Muscle of leg (tissue), 11 donors: Measurements from ENCODE around the gene PHF19. TPM values are rescaled to one million over a fixed set of nuclear protein-coding genes. Genes with fewer than 3 reads are reported as not detected.
A peak's percentile ranks its signal among the peaks of the same experiment; 100 is the strongest.

Source experiments
- DNase-seq: peaks from one replicate; pipeline ENCODE4 v3.0.0; 2013
- H3K27ac ChIP-seq: one replicate; pipeline ENCODE4 v1.5.1; 2013; ENCODE audit warnings: mild to moderate bottlenecking, low read length, control low read depth
- H3K27me3 ChIP-seq: one replicate; pipeline ENCODE4 v1.6.1; 2013; ENCODE audit warnings: low read length; ENCODE audit not compliant: control insufficient read depth, insufficient read depth
- H3K36me3 ChIP-seq: one replicate; pipeline ENCODE4 v1.6.1; 2013; ENCODE audit warnings: low read length; ENCODE audit not compliant: control insufficient read depth, insufficient read depth
- H3K4me1 ChIP-seq: one replicate; pipeline ENCODE4 v1.6.1; 2013; ENCODE audit warnings: low read length; ENCODE audit not compliant: control insufficient read depth, insufficient read depth
- H3K4me3 ChIP-seq: one replicate; pipeline ENCODE4 v1.5.1; 2013; ENCODE audit warnings: low read length, control low read depth
- H3K9me3 ChIP-seq: replicated peaks from 2 replicates; pipeline ENCODE4 v1.6.1; 2013; ENCODE audit warnings: low read depth, low read length; ENCODE audit not compliant: control insufficient read depth
- WGBS: methylation state at CpG from one replicate; pipeline ENCODE4 v1.1.5; 2013; ENCODE audit warnings: missing lambda C conversion rate; ENCODE audit not compliant: insufficient coverage; 5-methylcytosine and 5-hydroxymethylcytosine counted together
- polyA plus RNA-seq, 8 donors: library from polyadenylated mRNA; unstranded; fragments of 120-200 nt; gene quantifications; one replicate each; pipeline versions ENCODE4 v1.2.1 to v1.2.3, GENCODE V29; 2013; ENCODE audit warnings: inconsistent platforms in 1 of 8, low replicate concordance in 1 of 8; ENCODE audit not compliant: insufficient read length in 8 of 8, insufficient read depth in 1 of 8
- total RNA-seq: library from RNA; stranded (reverse); fragments of 120-200 nt; gene quantifications from one replicate; pipeline ENCODE4 v1.2.4, GENCODE V29; 2013

The PHF19 gene
- total and polyA plus RNA-seq, 9 donors = 31.5 to 41.0 (median 38.3) TPM

GRCh38 chr9:120820095-120820494 lies 56.9 kb downstream of the PHF19 start:
- WGBS = 100% methylated on average over 2 of the region's 4 CpGs
- Histone ChIP-seq H3K9me3 (no peaks in the 10 kb centered on the region), H3K4me3 (no peak overlapping the region), H3K27ac (no peak overlapping the region), H3K27me3 (no peaks in the 10 kb centered on the region), H3K4me1 (no peaks in the 10 kb centered on the region), H3K36me3 (peaks cover 37% of the 10 kb centered on the region)
- no peak for DNase-seq

DNA sequence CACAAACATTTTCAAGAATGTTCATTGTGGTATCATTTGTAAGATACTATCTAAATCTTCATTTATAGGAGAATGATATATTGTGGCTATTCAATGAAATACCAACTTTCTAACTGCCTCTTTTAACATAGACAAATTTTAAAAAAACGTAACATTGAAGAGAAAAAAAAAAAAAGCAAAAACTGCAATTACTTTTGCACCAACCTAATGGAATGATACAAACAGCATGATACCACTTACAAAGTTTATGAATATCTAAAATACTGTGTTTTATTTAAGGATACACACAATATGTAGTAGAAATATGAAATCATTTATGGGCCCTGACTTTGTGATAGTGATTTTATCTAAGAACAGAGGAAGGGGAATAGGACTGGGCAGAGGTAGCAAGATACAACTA lies 58.4 kb downstream of the PHF19 start:
- Histone ChIP-seq H3K36me3 (peaks cover 27% of the 10 kb centered on the region), H3K27me3 (no peaks in the 10 kb centered on the region), H3K4me3 (no peak overlapping the region), H3K27ac (no peak overlapping the region), H3K9me3 (no peaks in the 10 kb centered on the region), H3K4me1 (no peaks in the 10 kb centered on the region)
- no peak for DNase-seq
- no CpG with 5 or more reads among the region's 1 CpG for WGBS

DNA sequence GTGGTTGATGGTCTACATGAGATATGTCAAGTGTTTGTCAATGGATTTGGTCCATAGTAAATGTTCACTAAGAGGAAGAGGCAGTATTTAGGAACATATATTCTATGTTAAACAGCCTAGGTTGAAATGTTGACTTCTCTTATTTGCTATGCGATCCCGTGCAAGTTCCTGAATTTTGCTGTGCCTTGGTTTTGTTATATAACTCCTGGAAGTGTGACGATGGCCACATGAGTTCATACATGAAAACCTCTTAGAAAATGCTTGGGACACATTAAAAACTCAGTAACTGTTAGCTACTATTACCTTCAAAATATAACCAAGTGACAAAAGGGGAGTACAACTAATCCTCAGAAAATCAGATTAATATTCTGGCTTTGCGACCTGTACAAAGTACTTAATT lies 61.9 kb downstream of the PHF19 start:
- no peaks in the 10 kb centered on the region for H3K27me3 ChIP-seq
- H3K4me1 ChIP-seq = no peaks in the 10 kb centered on the region
- no peak overlapping the region for H3K4me3 ChIP-seq
- H3K36me3 ChIP-seq = peaks cover 14% of the 10 kb centered on the region
- DNase-seq = peak; percentile 10
- H3K27ac ChIP-seq = no peak overlapping the region
- WGBS = 100% methylated on average over 2 of the region's 4 CpGs
- H3K9me3 ChIP-seq = no peaks in the 10 kb centered on the region

- H3K4me3 ChIP-seq = no peak overlapping the region
- H3K4me1 ChIP-seq = no peaks in the 10 kb centered on the region
- no peak for DNase-seq
- H3K36me3 ChIP-seq = no peaks in the 10 kb centered on the region
- H3K27me3 ChIP-seq = no peaks in the 10 kb centered on the region
- peaks cover 17% of the 10 kb centered on the region for H3K9me3 ChIP-seq
- H3K27ac ChIP-seq = no peak overlapping the region
These were observed 68.1 kb downstream of the PHF19 start for GRCh38 chr9:120808931-120809330.

GRCh38 chr9:120807607-120808379 lies 69.2 kb downstream of the PHF19 start:
- H3K9me3 ChIP-seq = peaks cover 17% of the 10 kb centered on the region

More at GRCh38 chr9:120807607-120808379, 69.2 kb downstream of the PHF19 start:
- Histone ChIP-seq H3K4me3 (no peak overlapping the region), H3K36me3 (no peaks in the 10 kb centered on the region), H3K4me1 (no peaks in the 10 kb centered on the region), H3K27me3 (no peaks in the 10 kb centered on the region), H3K27ac (no peak overlapping the region)
- no peak for DNase-seq

Other genes starting within 250 kb of the PHF19 start
- 6.8 TPM for gene MEGF9, start 162.7 kb downstream of the PHF19 start, total RNA-seq
- 10 to 100 TPM in 1 of 8 donors, 1 to 10 TPM in 7; 6.3 to 12.8 (median 7.3) TPM for gene MEGF9, start 162.7 kb downstream of the PHF19 start, polyA plus RNA-seq
- 22.6 TPM for gene FBXW2, start 83.8 kb downstream of the PHF19 start, total RNA-seq
- gene FBXW2, start 83.8 kb downstream of the PHF19 start, polyA plus RNA-seq = 10 to 100 TPM; 25.3 to 35.1 (median 28.6) TPM
- gene PSMD5, start 34.3 kb downstream of the PHF19 start, total RNA-seq = 19.4 TPM
- gene PSMD5, start 34.3 kb downstream of the PHF19 start, polyA plus RNA-seq = 10 to 100 TPM; 17.1 to 24.9 (median 21.3) TPM
- gene TRAF1, start 49.6 kb upstream of the PHF19 start, total RNA-seq = 3.2 TPM
- 1 to 10 TPM; 3.1 to 5.2 (median 3.5) TPM for gene TRAF1, start 49.6 kb upstream of the PHF19 start, polyA plus RNA-seq
- gene C5, start 173.1 kb upstream of the PHF19 start, total RNA-seq = 9.3 TPM
- gene C5, start 173.1 kb upstream of the PHF19 start, polyA plus RNA-seq = 1 to 10 TPM; 6.0 to 9.4 (median 7.6) TPM
- 15.9 TPM for gene CNTRL, start 197.8 kb upstream of the PHF19 start, total RNA-seq
- gene CNTRL, start 197.8 kb upstream of the PHF19 start, polyA plus RNA-seq = 10 to 100 TPM; 14.7 to 24.6 (median 17.7) TPM